K562 (cell line): Measurements from ENCODE around the gene IRF2BP1. TPM values are rescaled to one million over a fixed set of nuclear protein-coding genes. Genes with fewer than 3 reads are reported as not detected.
A peak's percentile ranks its signal among the peaks of the same experiment; 100 is the strongest.

Experiments used
- CCNT2 ChIP-seq: IDR thresholded peaks from 2 replicates; pipeline ENCODE4 v1.6.1; 2011; ENCODE audit warnings: borderline replicate concordance, low read depth, mild to moderate bottlenecking, moderate library complexity, mixed read lengths, low read length; ENCODE audit not compliant: insufficient read length; ENCODE audit errors: extremely low read depth
- CREB1 ChIP-seq, 2 experiments: sonication (generic) in 1 of 2; formaldehyde crosslinking in 1 of 2; IDR thresholded peaks; 2 replicates each; pipeline versions ENCODE4 v1.6.1 to v1.8.0; 2012 to 2022; ENCODE audit warnings: inconsistent platforms in 1 of 2, mild to moderate bottlenecking in 1 of 2, missing genetic modification reagents in 1 of 2, moderate library complexity in 1 of 2
- ELF2 ChIP-seq: fragments of 250-450 bp; sonication (Bioruptor Pico); IDR thresholded peaks from 2 replicates; pipeline ENCODE4 v1.5.0; 2021; ENCODE audit warnings: mild to moderate bottlenecking
- ELF4 ChIP-seq: fragments of 450-650 bp; formaldehyde crosslinking; IDR thresholded peaks from 2 replicates; pipeline ENCODE4 v1.4.0; 2022; ENCODE audit warnings: missing genetic modification characterization
- HIVEP1 ChIP-seq: fragments of 250-450 bp; sonication (Bioruptor Pico); IDR thresholded peaks from 2 replicates; pipeline ENCODE4 v1.4.0; 2020; ENCODE audit warnings: mild to moderate bottlenecking
- KHSRP ChIP-seq: fragments of 450-650 bp; IDR thresholded peaks from 2 replicates; pipeline ENCODE4 v1.6.1; 2017
- MECOM ChIP-seq: fragments of 250-450 bp; sonication (Bioruptor Pico); IDR thresholded peaks from 2 replicates; pipeline ENCODE4 v1.8.0; 2022; ENCODE audit warnings: inconsistent platforms
- SMARCA5 ChIP-seq: fragments of 450-650 bp; IDR thresholded peaks from 2 replicates; pipeline ENCODE4 v1.6.1; 2016
- ZKSCAN1 ChIP-seq: fragments of 150-350 bp; IDR thresholded peaks from 2 replicates; pipeline ENCODE4 v1.6.1; 2016; ENCODE audit warnings: low read depth, low read length
- ZKSCAN3 ChIP-seq: fragments of 250-450 bp; sonication (Bioruptor Pico); IDR thresholded peaks from 2 replicates; pipeline ENCODE4 v1.4.0; 2020
- ZNF174 ChIP-seq: fragments of 250-450 bp; sonication (Bioruptor Pico); IDR thresholded peaks from 2 replicates; pipeline ENCODE4 v1.4.0; 2020; ENCODE audit warnings: mild to moderate bottlenecking
- polyA plus RNA-seq, 8 experiments: library from polyadenylated mRNA; depleted of rRNA in 4 of 8; stranded (reverse) in 5 of 8; unstranded in 3 of 8; fragments of >200 nt; fragmentation: Nextera tagmentation in 2 of 8; fragmentation: Illumina TruSeq in 1 of 8; extraction: Ambion mirVana in 2 of 8; extraction: Trizol in 1 of 8; gene quantifications; 2 replicates each; pipeline versions ENCODE4 v1.2.1 to v1.2.3, GENCODE V29; 2011 to 2014; ENCODE audit warnings: inconsistent platforms in 1 of 8, missing spikeins in 1 of 8
- total RNA-seq, 7 experiments: library from RNA; depleted of rRNA in 6 of 7; stranded (reverse); fragments of >200 nt in 6 of 7; fragmentation: Illumina TruSeq in 2 of 7; extraction: Trizol in 2 of 7; gene quantifications; 2 replicates each; pipeline versions ENCODE4 v1.2.1 to v1.2.3, GENCODE V29; 2011 to 2021; ENCODE audit warnings: low replicate concordance in 1 of 7
- TF ChIP-seq, protein P1 (sequence below): IDR thresholded peaks from 2 replicates; pipeline ENCODE4 v1.6.1; 2016; ENCODE audit warnings: missing genetic modification characterization, missing compliant biosample characterization
- TF ChIP-seq, protein P2 (sequence below): fragments of 250-450 bp; sonication (Bioruptor Pico); IDR thresholded peaks from 2 replicates; pipeline ENCODE4 v1.9.0; 2021; ENCODE audit warnings: mild to moderate bottlenecking, inconsistent platforms
- TF ChIP-seq, protein P3 (sequence below), 2 experiments: fragments of 450-650 bp in 1 of 2; sonication (generic) in 1 of 2; formaldehyde crosslinking; conservative IDR thresholded peaks; 2 replicates each; pipeline versions ENCODE4 v1.4.0 to v1.8.1; 2020 to 2022; ENCODE audit warnings: mild to moderate bottlenecking in 1 of 2, missing genetic modification reagents in 1 of 2
- TF ChIP-seq, protein P4 (sequence below), 2 experiments: IDR thresholded peaks; 2 replicates each; pipeline ENCODE4 v1.6.1; 2011; ENCODE audit warnings: borderline replicate concordance in 1 of 2, control low read depth in 1 of 2, low read depth in 1 of 2, low read length in 1 of 2, mild to moderate bottlenecking in 1 of 2, mixed read lengths in 1 of 2, moderate library complexity in 1 of 2; ENCODE audit not compliant: insufficient read depth in 1 of 2, insufficient read length in 1 of 2, poor library complexity in 1 of 2, severe bottlenecking in 1 of 2; ENCODE audit errors: extremely low read depth in 1 of 2
- TF ChIP-seq, protein P5 (sequence below), 2 experiments: IDR thresholded peaks; 2 replicates each; pipeline ENCODE4 v1.6.1; 2012; ENCODE audit warnings: improper control_type of control experiment in 2 of 2, low read depth in 2 of 2, low read length in 2 of 2, borderline replicate concordance in 1 of 2
- TF ChIP-seq, protein P6 (sequence below): fragments of 450-650 bp; conservative IDR thresholded peaks from 2 replicates; pipeline ENCODE4 v1.6.1; 2016; ENCODE audit warnings: missing genetic modification characterization, low read depth, mild to moderate bottlenecking, missing compliant biosample characterization, moderate library complexity

IRF2BP1 gene
- total and polyA plus RNA-seq, 9 of the 15 experiments (the other 6 are each of a cell fraction or from before 2014, with no cell fraction given) = 0.61 to 35.9 (median 3.5) TPM

DNA sequence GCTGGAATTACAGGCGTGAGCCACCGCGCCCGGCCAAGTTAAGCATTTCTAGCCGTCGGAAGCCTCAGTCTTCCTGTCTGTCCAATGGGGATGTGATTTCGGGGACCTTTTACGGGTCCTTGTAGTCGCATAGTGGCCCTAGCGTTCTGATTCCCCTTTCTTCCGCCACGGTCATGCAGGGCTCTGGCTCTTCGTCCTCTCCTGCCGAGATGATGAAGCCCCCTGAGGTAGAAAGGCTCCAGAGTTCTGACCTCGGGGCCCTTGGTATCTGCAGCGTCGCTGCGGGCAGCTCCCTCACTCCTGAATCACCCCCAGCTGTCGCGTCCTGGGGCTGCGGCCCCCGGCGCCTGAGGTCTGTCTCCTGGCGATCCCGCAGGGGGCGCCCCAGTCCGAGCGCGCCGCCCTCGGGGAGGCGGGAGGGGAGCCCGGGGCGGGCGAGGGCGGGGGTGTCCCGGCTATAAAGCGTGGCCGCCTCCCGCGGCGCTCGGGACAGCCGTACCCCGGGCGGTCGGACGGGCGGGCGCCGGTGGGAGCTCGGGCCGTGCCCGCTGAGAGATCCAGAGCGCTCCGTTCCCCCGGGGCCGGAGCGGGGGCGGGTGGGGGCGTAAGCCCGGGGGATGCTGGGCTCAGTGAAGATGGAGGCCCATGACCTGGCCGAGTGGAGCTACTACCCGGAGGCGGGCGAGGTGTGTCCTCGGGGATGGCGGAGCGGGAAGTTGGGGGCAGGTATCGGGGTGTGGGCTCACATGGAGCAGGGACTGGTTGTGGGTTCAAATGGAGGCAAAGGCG is 21.9 kb downstream of the IRF2BP1 start, which contains the start of gene FOXA3 (continued):
- TF ChIP-seq ELF4 (CRISPR knock-in tag) (no peak), KHSRP (no peak), MECOM (CRISPR knock-in tag) (no peak), ZKSCAN1 (no peak), ZNF174 (CRISPR knock-in tag) (no peak), SMARCA5 (peak; percentile 100), ELF2 (no peak), ZKSCAN3 (CRISPR knock-in tag) (no peak), HIVEP1 (no peak), CREB1 (IDR thresholded peaks at IDR 0.05) (peak; percentile 35; the same call in 1 of the 2 replicates), CREB1 (CRISPR knock-in tag; IDR thresholded peaks at IDR 0.05) (peak; percentile 35; the same call in 1 of the 2 replicates), CCNT2 (peak; percentile 83)
- TF ChIP-seq, protein P1, sequence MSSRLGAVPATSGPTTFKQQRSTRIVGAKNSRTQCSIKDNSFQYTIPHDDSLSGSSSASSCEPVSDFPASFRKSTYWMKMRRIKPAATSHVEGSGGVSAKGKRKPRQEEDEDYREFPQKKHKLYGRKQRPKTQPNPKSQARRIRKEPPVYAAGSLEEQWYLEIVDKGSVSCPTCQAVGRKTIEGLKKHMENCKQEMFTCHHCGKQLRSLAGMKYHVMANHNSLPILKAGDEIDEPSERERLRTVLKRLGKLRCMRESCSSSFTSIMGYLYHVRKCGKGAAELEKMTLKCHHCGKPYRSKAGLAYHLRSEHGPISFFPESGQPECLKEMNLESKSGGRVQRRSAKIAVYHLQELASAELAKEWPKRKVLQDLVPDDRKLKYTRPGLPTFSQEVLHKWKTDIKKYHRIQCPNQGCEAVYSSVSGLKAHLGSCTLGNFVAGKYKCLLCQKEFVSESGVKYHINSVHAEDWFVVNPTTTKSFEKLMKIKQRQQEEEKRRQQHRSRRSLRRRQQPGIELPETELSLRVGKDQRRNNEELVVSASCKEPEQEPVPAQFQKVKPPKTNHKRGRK (tag) = no peak
- TF ChIP-seq, protein P2, sequence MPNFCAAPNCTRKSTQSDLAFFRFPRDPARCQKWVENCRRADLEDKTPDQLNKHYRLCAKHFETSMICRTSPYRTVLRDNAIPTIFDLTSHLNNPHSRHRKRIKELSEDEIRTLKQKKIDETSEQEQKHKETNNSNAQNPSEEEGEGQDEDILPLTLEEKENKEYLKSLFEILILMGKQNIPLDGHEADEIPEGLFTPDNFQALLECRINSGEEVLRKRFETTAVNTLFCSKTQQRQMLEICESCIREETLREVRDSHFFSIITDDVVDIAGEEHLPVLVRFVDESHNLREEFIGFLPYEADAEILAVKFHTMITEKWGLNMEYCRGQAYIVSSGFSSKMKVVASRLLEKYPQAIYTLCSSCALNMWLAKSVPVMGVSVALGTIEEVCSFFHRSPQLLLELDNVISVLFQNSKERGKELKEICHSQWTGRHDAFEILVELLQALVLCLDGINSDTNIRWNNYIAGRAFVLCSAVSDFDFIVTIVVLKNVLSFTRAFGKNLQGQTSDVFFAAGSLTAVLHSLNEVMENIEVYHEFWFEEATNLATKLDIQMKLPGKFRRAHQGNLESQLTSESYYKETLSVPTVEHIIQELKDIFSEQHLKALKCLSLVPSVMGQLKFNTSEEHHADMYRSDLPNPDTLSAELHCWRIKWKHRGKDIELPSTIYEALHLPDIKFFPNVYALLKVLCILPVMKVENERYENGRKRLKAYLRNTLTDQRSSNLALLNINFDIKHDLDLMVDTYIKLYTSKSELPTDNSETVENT = no peak
- TF ChIP-seq, protein P3, sequence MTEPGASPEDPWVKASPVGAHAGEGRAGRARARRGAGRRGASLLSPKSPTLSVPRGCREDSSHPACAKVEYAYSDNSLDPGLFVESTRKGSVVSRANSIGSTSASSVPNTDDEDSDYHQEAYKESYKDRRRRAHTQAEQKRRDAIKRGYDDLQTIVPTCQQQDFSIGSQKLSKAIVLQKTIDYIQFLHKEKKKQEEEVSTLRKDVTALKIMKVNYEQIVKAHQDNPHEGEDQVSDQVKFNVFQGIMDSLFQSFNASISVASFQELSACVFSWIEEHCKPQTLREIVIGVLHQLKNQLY (CRISPR knock-in tag; conservative IDR thresholded peaks at IDR 0.05) = no peak
- TF ChIP-seq, protein P4, sequence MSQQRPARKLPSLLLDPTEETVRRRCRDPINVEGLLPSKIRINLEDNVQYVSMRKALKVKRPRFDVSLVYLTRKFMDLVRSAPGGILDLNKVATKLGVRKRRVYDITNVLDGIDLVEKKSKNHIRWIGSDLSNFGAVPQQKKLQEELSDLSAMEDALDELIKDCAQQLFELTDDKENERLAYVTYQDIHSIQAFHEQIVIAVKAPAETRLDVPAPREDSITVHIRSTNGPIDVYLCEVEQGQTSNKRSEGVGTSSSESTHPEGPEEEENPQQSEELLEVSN (IDR thresholded peaks at IDR 0.05; ENCODE audit: borderline replicate concordance in 1 of 2, extremely low read depth in 1 of 2, insufficient read depth in 1 of 2, insufficient read length in 1 of 2, low read depth in 1 of 2, low read length in 1 of 2, poor library complexity in 1 of 2, severe bottlenecking in 1 of 2) = peak in 1 of 2 experiments; percentile 75
- TF ChIP-seq, protein P5, sequence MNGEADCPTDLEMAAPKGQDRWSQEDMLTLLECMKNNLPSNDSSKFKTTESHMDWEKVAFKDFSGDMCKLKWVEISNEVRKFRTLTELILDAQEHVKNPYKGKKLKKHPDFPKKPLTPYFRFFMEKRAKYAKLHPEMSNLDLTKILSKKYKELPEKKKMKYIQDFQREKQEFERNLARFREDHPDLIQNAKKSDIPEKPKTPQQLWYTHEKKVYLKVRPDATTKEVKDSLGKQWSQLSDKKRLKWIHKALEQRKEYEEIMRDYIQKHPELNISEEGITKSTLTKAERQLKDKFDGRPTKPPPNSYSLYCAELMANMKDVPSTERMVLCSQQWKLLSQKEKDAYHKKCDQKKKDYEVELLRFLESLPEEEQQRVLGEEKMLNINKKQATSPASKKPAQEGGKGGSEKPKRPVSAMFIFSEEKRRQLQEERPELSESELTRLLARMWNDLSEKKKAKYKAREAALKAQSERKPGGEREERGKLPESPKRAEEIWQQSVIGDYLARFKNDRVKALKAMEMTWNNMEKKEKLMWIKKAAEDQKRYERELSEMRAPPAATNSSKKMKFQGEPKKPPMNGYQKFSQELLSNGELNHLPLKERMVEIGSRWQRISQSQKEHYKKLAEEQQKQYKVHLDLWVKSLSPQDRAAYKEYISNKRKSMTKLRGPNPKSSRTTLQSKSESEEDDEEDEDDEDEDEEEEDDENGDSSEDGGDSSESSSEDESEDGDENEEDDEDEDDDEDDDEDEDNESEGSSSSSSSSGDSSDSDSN (IDR thresholded peaks at IDR 0.05; ENCODE audit: borderline replicate concordance in 1 of 2, low read depth in 2 of 2, low read length in 2 of 2) = peak in 1 of 2 experiments; percentile 48; a peak in 1 of 4 replicates
- TF ChIP-seq, protein P6, sequence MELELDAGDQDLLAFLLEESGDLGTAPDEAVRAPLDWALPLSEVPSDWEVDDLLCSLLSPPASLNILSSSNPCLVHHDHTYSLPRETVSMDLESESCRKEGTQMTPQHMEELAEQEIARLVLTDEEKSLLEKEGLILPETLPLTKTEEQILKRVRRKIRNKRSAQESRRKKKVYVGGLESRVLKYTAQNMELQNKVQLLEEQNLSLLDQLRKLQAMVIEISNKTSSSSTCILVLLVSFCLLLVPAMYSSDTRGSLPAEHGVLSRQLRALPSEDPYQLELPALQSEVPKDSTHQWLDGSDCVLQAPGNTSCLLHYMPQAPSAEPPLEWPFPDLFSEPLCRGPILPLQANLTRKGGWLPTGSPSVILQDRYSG (tag) = no peak
